ENCODE measurements around the gene ZFX.

ZFX gene

DNA sequence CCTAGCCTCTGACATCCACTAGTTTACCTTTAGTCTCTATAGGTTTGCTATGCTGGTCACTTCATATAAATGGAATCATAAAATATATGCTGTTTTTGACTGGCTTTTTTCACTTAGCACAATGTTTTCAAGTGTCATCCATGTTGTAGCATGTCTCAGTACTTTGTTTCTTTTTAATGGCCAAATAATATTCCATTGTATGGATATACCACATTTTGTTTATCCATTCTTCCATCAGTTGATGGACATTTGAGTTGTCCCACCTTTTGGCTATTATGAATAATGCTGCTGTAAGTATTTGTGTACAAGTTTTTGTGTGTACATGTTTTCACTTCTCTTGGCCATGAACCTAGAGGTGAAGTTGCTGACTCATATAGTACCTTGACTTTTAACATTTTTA is 75.7 kb downstream of the ZFX start:
- peaks cover 3% of the 10 kb centered on the region; the same call in 1 of the 2 replicates for H3K9me3 ChIP-seq (ENCODE audit: control insufficient read depth, insufficient read depth, low read length)
- H3K4me1 ChIP-seq (ENCODE audit: insufficient read depth, low read length) = no peaks in the 10 kb centered on the region
- H3K36me3 ChIP-seq (ENCODE audit: insufficient read depth, low read length) = no peaks in the 10 kb centered on the region
- H3K9ac ChIP-seq (ENCODE audit: low read depth, low read length) = no peak overlapping the region

GRCh38 chrX:24226176-24226575 is 76.6 kb downstream of the ZFX start:
- H3K4me1 ChIP-seq (ENCODE audit: insufficient read depth, low read length) = peaks cover 1% of the 10 kb centered on the region; the same call in 1 of the 2 replicates
- no peak overlapping the region for H3K9ac ChIP-seq (ENCODE audit: low read depth, low read length)
- H3K9me3 ChIP-seq (ENCODE audit: control insufficient read depth, insufficient read depth, low read length) = peaks cover 3% of the 10 kb centered on the region; the same call in 1 of the 2 replicates
- no peaks in the 10 kb centered on the region for H3K36me3 ChIP-seq (ENCODE audit: insufficient read depth, low read length)

GRCh38 chrX:24228596-24228995 is 79.1 kb downstream of the ZFX start:
- Histone ChIP-seq H3K9me3 (ENCODE audit: control insufficient read depth, insufficient read depth, low read length) (peaks cover 3% of the 10 kb centered on the region; the same call in 1 of the 2 replicates), H3K36me3 (ENCODE audit: insufficient read depth, low read length) (no peaks in the 10 kb centered on the region), H3K9ac (ENCODE audit: low read depth, low read length) (no peak overlapping the region), H3K4me1 (ENCODE audit: insufficient read depth, low read length) (peaks cover 4% of the 10 kb centered on the region; the same call in 1 of the 2 replicates)

- Histone ChIP-seq H3K9me3 (ENCODE audit: control insufficient read depth, insufficient read depth, low read length) (peaks cover 3% of the 10 kb centered on the region; the same call in 1 of the 2 replicates), H3K4me1 (ENCODE audit: insufficient read depth, low read length) (peaks cover 4% of the 10 kb centered on the region; the same call in 1 of the 2 replicates), H3K36me3 (ENCODE audit: insufficient read depth, low read length) (no peaks in the 10 kb centered on the region), H3K9ac (ENCODE audit: low read depth, low read length) (no peak overlapping the region)
These were observed 79.9 kb downstream of the ZFX start for GRCh38 chrX:24229400-24229879.

DNA sequence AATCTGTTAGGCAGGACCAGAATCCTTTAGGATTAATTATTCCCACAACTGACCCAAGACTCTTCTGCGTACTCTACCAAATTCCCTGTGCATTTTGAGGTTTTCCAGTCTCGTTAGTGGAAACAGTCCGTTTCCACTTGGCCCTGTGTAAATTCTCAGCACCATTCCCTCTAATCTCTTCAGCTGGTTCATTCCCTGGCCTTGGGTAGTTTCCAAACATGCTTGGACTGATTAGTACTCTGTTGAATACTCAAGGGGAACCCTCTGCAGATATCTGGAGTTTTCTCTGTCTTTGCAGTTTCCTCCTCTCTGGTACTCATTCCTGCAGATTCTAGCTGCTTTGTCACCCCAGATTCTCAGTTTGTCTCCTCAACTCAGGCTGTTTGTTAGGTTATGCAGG is 80.4 kb downstream of the ZFX start:
- peaks cover 3% of the 10 kb centered on the region; the same call in 1 of the 2 replicates for H3K9me3 ChIP-seq (ENCODE audit: control insufficient read depth, insufficient read depth, low read length)
- no peak overlapping the region for H3K9ac ChIP-seq (ENCODE audit: low read depth, low read length)
- H3K4me1 ChIP-seq (ENCODE audit: insufficient read depth, low read length) = peaks cover 4% of the 10 kb centered on the region; the same call in 1 of the 2 replicates
- no peaks in the 10 kb centered on the region for H3K36me3 ChIP-seq (ENCODE audit: insufficient read depth, low read length)

DNA sequence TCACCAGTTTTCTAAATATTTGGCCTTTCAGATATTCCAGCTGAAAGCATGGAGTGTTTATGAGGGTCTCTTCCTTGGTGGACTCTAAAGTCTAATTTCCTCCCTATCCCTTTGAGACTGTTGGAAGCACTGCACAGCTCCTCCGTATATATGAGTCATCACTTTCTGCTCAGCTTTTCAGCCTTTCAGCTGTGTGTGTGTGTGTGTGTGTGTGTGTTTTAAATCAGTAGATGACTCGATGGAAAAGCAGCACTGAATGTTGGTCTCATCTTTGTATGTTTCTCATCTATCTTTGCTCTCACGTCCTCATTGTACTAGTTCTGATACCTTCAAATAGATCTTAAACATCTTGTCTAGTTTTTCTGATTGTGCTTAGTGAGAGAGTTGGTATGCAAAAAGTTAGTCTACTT is 81.6 kb downstream of the ZFX start:
- H3K36me3 ChIP-seq (ENCODE audit: insufficient read depth, low read length) = no peaks in the 10 kb centered on the region
- no peaks in the 10 kb centered on the region for H3K9me3 ChIP-seq (ENCODE audit: control insufficient read depth, insufficient read depth, low read length)
- no peak overlapping the region for H3K9ac ChIP-seq (ENCODE audit: low read depth, low read length)
- peaks cover 4% of the 10 kb centered on the region; the same call in 1 of the 2 replicates for H3K4me1 ChIP-seq (ENCODE audit: insufficient read depth, low read length)

DNA sequence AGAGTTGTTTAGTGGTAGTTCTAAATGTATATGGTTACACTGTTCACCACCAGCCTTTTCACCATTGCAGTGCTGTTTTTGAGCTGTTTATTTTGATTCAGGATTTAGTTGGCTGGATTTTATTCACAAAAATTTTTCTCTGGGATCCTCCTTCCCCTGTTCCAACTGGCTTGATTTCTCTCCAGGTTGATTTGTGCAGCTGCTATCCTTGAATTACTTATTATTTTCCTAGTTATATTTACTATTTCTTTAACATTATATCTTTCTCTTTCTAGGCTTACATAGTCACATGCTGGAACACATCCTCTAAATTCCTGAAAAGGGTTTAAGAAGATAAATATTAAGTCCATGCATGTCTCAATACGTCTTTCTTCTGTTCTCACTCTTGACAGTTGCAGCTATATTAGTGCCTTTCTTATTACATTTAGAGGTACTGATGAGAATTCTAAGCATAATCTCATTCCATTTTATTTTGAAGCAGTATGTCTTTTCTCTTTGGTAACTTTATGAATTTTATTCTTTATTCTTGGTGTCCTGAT is 82.2 kb downstream of the ZFX start:
- no peak overlapping the region for H3K9ac ChIP-seq (ENCODE audit: low read depth, low read length)
- H3K36me3 ChIP-seq (ENCODE audit: insufficient read depth, low read length) = no peaks in the 10 kb centered on the region
- H3K4me1 ChIP-seq (ENCODE audit: insufficient read depth, low read length) = peaks cover 4% of the 10 kb centered on the region; the same call in 1 of the 2 replicates
- no peaks in the 10 kb centered on the region for H3K9me3 ChIP-seq (ENCODE audit: control insufficient read depth, insufficient read depth, low read length)

- H3K9ac ChIP-seq (ENCODE audit: low read depth, low read length) = no peak overlapping the region
- no peaks in the 10 kb centered on the region for H3K9me3 ChIP-seq (ENCODE audit: control insufficient read depth, insufficient read depth, low read length)
- H3K4me1 ChIP-seq (ENCODE audit: insufficient read depth, low read length) = peaks cover 4% of the 10 kb centered on the region; the same call in 1 of the 2 replicates
- H3K36me3 ChIP-seq (ENCODE audit: insufficient read depth, low read length) = no peaks in the 10 kb centered on the region
These were observed 83.3 kb downstream of the ZFX start for GRCh38 chrX:24232796-24233195.

GRCh38 chrX:24235084-24235710 is 85.7 kb downstream of the ZFX start:
- H3K9me3 ChIP-seq (ENCODE audit: control insufficient read depth, insufficient read depth, low read length) = no peaks in the 10 kb centered on the region
- H3K36me3 ChIP-seq (ENCODE audit: insufficient read depth, low read length) = no peaks in the 10 kb centered on the region
- H3K4me1 ChIP-seq (ENCODE audit: insufficient read depth, low read length) = peaks cover 4% of the 10 kb centered on the region; the same call in 1 of the 2 replicates
- no peak overlapping the region for H3K9ac ChIP-seq (ENCODE audit: low read depth, low read length)

DNA sequence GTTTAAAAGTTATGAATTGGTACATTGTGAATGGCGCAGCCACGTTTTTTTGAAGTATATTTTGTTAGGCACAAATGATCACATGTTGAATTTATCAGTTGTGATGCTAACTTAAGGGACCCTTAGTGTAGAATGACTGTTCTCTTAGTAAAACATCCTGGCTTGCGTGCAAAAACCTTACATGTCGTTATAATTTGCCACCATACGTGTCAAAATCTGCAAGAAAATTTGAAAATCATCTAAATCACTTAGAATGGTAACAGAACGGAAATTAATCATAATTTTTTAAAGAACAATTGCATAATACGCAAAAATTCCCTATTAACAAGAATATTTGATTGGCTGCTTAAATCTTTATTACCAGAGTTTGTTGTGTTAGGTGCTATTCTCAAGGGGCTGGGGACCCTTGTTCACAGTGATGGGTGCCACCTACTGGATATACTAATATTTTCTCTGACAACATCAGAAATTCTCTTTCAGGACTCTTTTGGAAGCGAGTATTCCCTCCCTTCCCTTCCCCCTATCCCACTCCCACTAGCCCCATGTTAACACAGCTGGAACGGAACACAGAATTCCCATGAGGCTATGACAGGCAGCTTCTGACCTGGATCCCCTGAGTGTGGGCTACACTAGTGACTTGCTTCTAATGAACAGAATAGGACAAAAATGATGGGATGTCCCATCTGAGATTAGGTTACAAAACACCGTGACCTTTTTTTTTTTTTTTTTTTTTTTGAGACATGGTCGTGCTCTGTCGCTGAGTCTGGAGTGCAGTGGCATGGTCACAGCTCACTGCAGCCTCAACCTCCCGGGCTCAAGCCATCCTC is 92.5 kb downstream of the ZFX start:
- Histone ChIP-seq H3K4me1 (ENCODE audit: insufficient read depth, low read length) (peaks cover 26% of the 10 kb centered on the region), H3K9me3 (ENCODE audit: control insufficient read depth, insufficient read depth, low read length) (no peaks in the 10 kb centered on the region), H3K9ac (ENCODE audit: low read depth, low read length) (no peak overlapping the region), H3K36me3 (ENCODE audit: insufficient read depth, low read length) (no peaks in the 10 kb centered on the region)

DNA sequence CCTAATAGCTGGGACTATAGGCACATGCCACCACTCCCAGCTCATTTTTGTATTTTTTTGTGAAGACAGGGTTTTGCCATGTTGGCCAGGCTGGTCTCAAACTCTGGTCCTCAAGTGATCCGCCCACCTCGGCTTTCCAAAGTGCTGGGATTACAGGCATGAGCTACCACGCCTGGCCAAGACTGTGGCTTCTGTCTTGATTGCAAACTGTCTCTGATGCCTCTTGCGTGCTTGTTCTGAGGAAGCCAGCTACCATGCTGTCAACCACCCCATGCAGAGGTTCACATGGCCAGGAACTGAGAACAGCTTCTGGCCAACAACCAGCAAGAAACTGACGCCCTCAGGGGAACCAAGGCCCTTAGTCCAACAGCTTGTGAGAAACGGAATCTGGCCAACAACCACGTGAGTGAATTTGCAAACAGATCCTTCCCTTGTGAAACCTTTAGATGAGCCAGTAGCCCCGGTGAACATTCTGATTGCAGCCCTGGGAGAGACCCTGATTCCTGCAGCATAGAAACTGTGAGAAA is 93.2 kb downstream of the ZFX start:
- Histone ChIP-seq H3K9me3 (ENCODE audit: control insufficient read depth, insufficient read depth, low read length) (no peaks in the 10 kb centered on the region), H3K36me3 (ENCODE audit: insufficient read depth, low read length) (no peaks in the 10 kb centered on the region), H3K4me1 (ENCODE audit: insufficient read depth, low read length) (peaks cover 26% of the 10 kb centered on the region), H3K9ac (ENCODE audit: low read depth, low read length) (no peak overlapping the region)

DNA sequence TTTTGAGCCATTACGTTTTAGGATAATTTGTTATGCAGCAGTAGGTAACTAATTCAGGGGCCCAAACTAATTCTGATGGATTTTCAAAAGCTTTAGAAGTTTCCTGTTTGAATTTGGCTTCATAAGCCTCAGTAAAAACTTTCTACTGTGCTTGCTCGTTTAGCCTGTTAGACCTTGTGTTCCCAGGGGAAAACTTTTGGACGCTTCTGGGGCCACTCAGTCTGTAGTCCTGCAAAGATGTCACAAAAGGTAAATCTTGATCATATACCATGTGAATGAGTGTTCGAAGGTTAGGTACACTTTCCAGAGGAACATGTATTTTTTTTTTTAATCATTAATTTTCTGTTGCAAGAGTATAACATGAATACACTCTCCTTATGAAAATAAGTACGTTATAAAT is 93.7 kb downstream of the ZFX start:
- Histone ChIP-seq H3K4me1 (ENCODE audit: insufficient read depth, low read length) (peaks cover 26% of the 10 kb centered on the region), H3K9ac (ENCODE audit: low read depth, low read length) (no peak overlapping the region), H3K9me3 (ENCODE audit: control insufficient read depth, insufficient read depth, low read length) (no peaks in the 10 kb centered on the region), H3K36me3 (ENCODE audit: insufficient read depth, low read length) (no peaks in the 10 kb centered on the region)

DNA sequence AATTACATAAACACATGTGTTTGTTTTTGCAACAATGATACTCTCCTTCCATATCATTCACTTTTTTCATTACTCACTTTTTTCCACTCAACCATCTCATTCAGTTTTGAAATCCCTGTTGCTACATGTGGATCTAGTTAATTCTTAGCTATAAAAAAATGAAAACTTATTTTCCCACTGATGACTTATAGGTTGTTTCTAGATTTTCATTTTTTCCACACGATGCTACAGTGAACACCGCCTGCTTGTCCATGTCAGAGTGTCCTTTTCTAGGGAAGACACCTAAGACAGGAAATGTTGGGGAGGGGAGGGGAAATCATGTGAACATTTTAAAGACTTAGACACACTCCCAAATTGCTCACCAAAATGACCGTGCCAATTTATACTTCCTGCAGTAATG is 94.2 kb downstream of the ZFX start:
- Histone ChIP-seq H3K9ac (ENCODE audit: low read depth, low read length) (no peak overlapping the region), H3K4me1 (ENCODE audit: insufficient read depth, low read length) (peaks cover 26% of the 10 kb centered on the region), H3K9me3 (ENCODE audit: control insufficient read depth, insufficient read depth, low read length) (no peaks in the 10 kb centered on the region), H3K36me3 (ENCODE audit: insufficient read depth, low read length) (no peaks in the 10 kb centered on the region)

GRCh38 chrX:24245202-24245601 is 95.7 kb downstream of the ZFX start:
- H3K9me3 ChIP-seq (ENCODE audit: control insufficient read depth, insufficient read depth, low read length) = no peaks in the 10 kb centered on the region

More at GRCh38 chrX:24245202-24245601, 95.7 kb downstream of the ZFX start:
- H3K4me1 ChIP-seq (ENCODE audit: insufficient read depth, low read length) = peaks cover 26% of the 10 kb centered on the region
- no peaks in the 10 kb centered on the region for H3K36me3 ChIP-seq (ENCODE audit: insufficient read depth, low read length)
- H3K9ac ChIP-seq (ENCODE audit: low read depth, low read length) = no peak overlapping the region

Data from ES-I3 (cell line).